Mesenchymal stem cell (in vitro differentiated cells and primary cell): ENCODE measurements around the gene ABI3BP.
A peak's percentile ranks its signal among the peaks of the same experiment; 100 is the strongest.

ENCODE experiments used
- DNase-seq: peaks from one replicate; pipeline ENCODE4 v3.0.0-alpha.2; 2013
- H2AFZ ChIP-seq: one replicate; pipeline ENCODE4 v1.6.1; 2013; ENCODE audit warnings: low read depth, mild to moderate bottlenecking, control low read depth, inconsistent platforms, low read length, moderate library complexity
- H2AK5ac ChIP-seq: 2 replicates; pipeline ENCODE4 v1.6.1; 2013; ENCODE audit warnings: low read length, moderate library complexity, mild to moderate bottlenecking, inconsistent platforms; ENCODE audit not compliant: severe bottlenecking
- H2BK120ac ChIP-seq: one replicate; pipeline ENCODE4 v1.6.1; 2013; ENCODE audit warnings: low read depth, mild to moderate bottlenecking, inconsistent platforms, low read length, moderate library complexity
- H2BK12ac ChIP-seq, 2 experiments: one replicate each; pipeline ENCODE4 v1.6.1; 2013; ENCODE audit warnings: inconsistent platforms in 2 of 2, low read length in 2 of 2, mild to moderate bottlenecking in 2 of 2, moderate library complexity in 2 of 2, control low read depth in 1 of 2
- H2BK15ac ChIP-seq: one replicate; pipeline ENCODE4 v1.6.1; 2013; ENCODE audit warnings: mild to moderate bottlenecking, low read depth, inconsistent platforms; ENCODE audit not compliant: poor library complexity, severe bottlenecking
- H2BK5ac ChIP-seq: 2 replicates; pipeline ENCODE4 v1.6.1; 2013; ENCODE audit warnings: low read depth, mild to moderate bottlenecking, low read length, control low read depth, inconsistent platforms; ENCODE audit not compliant: poor library complexity, severe bottlenecking
- H3K14ac ChIP-seq, 2 experiments: one replicate each; pipeline ENCODE4 v1.6.1; 2013; ENCODE audit warnings: inconsistent platforms in 2 of 2, low read length in 2 of 2, control low read depth in 1 of 2, mild to moderate bottlenecking in 1 of 2, moderate library complexity in 1 of 2
- H3K18ac ChIP-seq, 2 experiments: one replicate each; pipeline ENCODE4 v1.6.1; 2013; ENCODE audit warnings: inconsistent platforms in 2 of 2, low read length in 2 of 2, control low read depth in 1 of 2, low read depth in 1 of 2, mild to moderate bottlenecking in 1 of 2
- H3K23ac ChIP-seq, 2 experiments: one replicate each; pipeline ENCODE4 v1.6.1; 2013; ENCODE audit warnings: inconsistent platforms in 2 of 2, low read length in 2 of 2, mild to moderate bottlenecking in 2 of 2, moderate library complexity in 2 of 2, control low read depth in 1 of 2
- H3K27ac ChIP-seq: 2 replicates; pipeline ENCODE4 v1.5.1; 2013; ENCODE audit warnings: mild to moderate bottlenecking, moderate library complexity, low read length, control low read depth, inconsistent platforms; ENCODE audit not compliant: poor library complexity, severe bottlenecking
- H3K27me3 ChIP-seq, 2 experiments: 2 replicates each; pipeline versions ENCODE4 v1.6.1 to v1.7.0; 2013; ENCODE audit warnings: low read length in 2 of 2, mild to moderate bottlenecking in 2 of 2, moderate library complexity in 2 of 2, control low read depth in 1 of 2, inconsistent platforms in 1 of 2; ENCODE audit not compliant: control insufficient read depth in 1 of 2, insufficient read depth in 1 of 2
- H3K36me3 ChIP-seq, 2 experiments: 2 replicates each; pipeline versions ENCODE4 v1.6.1 to v1.7.0; 2013; ENCODE audit warnings: low read length in 2 of 2, control low read depth in 1 of 2, inconsistent platforms in 1 of 2, low read depth in 1 of 2, mild to moderate bottlenecking in 1 of 2; ENCODE audit not compliant: insufficient read depth in 2 of 2, control insufficient read depth in 1 of 2
- H3K4ac ChIP-seq, 2 experiments: one replicate each; pipeline ENCODE4 v1.6.1; 2013; ENCODE audit warnings: inconsistent platforms in 2 of 2, low read length in 2 of 2, mild to moderate bottlenecking in 2 of 2, moderate library complexity in 2 of 2, control low read depth in 1 of 2, low read depth in 1 of 2
- H3K4me1 ChIP-seq: 2 replicates; pipeline ENCODE4 v1.6.1; 2013; ENCODE audit warnings: low read depth, low read length, control low read depth; ENCODE audit not compliant: control insufficient read depth, insufficient read depth
- H3K4me2 ChIP-seq: 2 replicates; pipeline ENCODE4 v1.6.1; 2013; ENCODE audit warnings: low read length, mild to moderate bottlenecking, inconsistent platforms; ENCODE audit not compliant: poor library complexity, severe bottlenecking
- H3K4me3 ChIP-seq, 2 experiments: 2 replicates each; pipeline versions ENCODE4 v1.5.1 to v1.7.0; 2013; ENCODE audit warnings: low read length in 2 of 2, mild to moderate bottlenecking in 2 of 2, control low read depth in 1 of 2, low read depth in 1 of 2; ENCODE audit not compliant: insufficient read depth in 1 of 2
- H3K79me1 ChIP-seq: replicated peaks from 2 replicates; pipeline ENCODE4 v1.6.1; 2013; ENCODE audit warnings: mild to moderate bottlenecking, control low read depth, low read length, inconsistent platforms; ENCODE audit not compliant: poor library complexity, severe bottlenecking
- H3K9ac ChIP-seq: 2 replicates; pipeline ENCODE4 v1.7.0; 2013; ENCODE audit warnings: mild to moderate bottlenecking, low read length, moderate library complexity
- H3K9me3 ChIP-seq: 2 replicates; pipeline ENCODE4 v1.7.0; 2013; ENCODE audit warnings: mild to moderate bottlenecking, low read length; ENCODE audit not compliant: control insufficient read depth
- H4K8ac ChIP-seq: one replicate; pipeline ENCODE4 v1.6.1; 2013; ENCODE audit warnings: inconsistent platforms, mild to moderate bottlenecking, low read length, moderate library complexity
- H4K91ac ChIP-seq: one replicate; pipeline ENCODE4 v1.6.1; 2013; ENCODE audit warnings: mild to moderate bottlenecking, low read length, inconsistent platforms
- WGBS: methylation state at CpG from one replicate; pipeline ENCODE4 v1.1.7; 2013; ENCODE audit warnings: mixed read lengths; 5-methylcytosine and 5-hydroxymethylcytosine counted together

The ABI3BP gene

GRCh38 chr3:100776746-100777145 lies 216.5 kb downstream of the ABI3BP start:
- Histone ChIP-seq H2BK12ac (no peak overlapping the region), H3K9ac (peak overlapping the region; percentile 10), H3K23ac (no peak overlapping the region), H3K4ac (no peak overlapping the region), H3K9me3 (no peaks in the 10 kb centered on the region), H3K27me3 (no peaks in the 10 kb centered on the region), H3K27ac (no peak overlapping the region), H2BK5ac (no peak overlapping the region), H3K4me2 (no peak overlapping the region), H2BK15ac (no peak overlapping the region), H3K4me3 (no peak overlapping the region), H2AK5ac (no peak overlapping the region), H3K18ac (no peak overlapping the region), H4K91ac (no peak overlapping the region), H3K79me1 (no peaks in the 10 kb centered on the region), H3K4me1 (no peaks in the 10 kb centered on the region), H4K8ac (no peak overlapping the region), H2BK120ac (no peak overlapping the region), H2AFZ (no peak overlapping the region), H3K14ac (no peak overlapping the region), H3K36me3 (peaks cover 0 to 100% of the 10 kb centered on the region in 2 experiments)
- DNase-seq = no peak
- WGBS = 91% methylated on average over 2 of the region's 2 CpGs

- Histone ChIP-seq H3K27me3 (no peaks in the 10 kb centered on the region), H3K27ac (no peak overlapping the region)
- 94% methylated on average over 2 of the region's 2 CpGs for WGBS
Measured at GRCh38 chr3:100776097-100776729, 217.0 kb downstream of the ABI3BP start.

DNA sequence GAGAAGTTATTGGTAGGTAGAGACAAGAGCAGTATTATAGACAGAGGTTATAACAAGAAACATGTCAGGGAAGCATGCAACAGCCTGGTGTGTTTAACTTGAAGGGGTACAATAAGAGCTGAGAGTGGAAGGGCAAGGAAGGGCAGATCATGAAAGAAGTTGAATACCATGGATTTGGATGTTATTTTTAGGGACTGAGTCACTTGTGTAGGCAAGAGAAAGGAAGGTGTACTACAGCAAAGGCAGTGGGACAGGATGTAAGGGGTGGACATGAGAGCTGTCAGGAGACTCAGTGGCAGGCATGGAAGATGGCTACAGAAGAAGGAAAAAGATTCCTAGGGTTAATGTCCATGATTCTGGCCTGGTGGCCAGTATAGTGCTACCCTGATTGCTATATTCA lies 217.6 kb downstream of the ABI3BP start:
- Histone ChIP-seq H3K14ac (no peak overlapping the region), H2AFZ (no peak overlapping the region), H3K9me3 (no peaks in the 10 kb centered on the region), H3K27me3 (no peaks in the 10 kb centered on the region), H2BK15ac (no peak overlapping the region), H3K23ac (no peak overlapping the region), H3K4me1 (no peaks in the 10 kb centered on the region), H3K4me2 (no peak overlapping the region), H3K9ac (no peak overlapping the region), H3K36me3 (peaks cover 0 to 99% of the 10 kb centered on the region in 2 experiments), H3K79me1 (no peaks in the 10 kb centered on the region), H2BK120ac (no peak overlapping the region), H4K91ac (no peak overlapping the region), H3K18ac (no peak overlapping the region), H4K8ac (no peak overlapping the region), H2BK5ac (no peak overlapping the region), H3K4ac (no peak overlapping the region), H2AK5ac (no peak overlapping the region), H3K27ac (no peak overlapping the region), H3K4me3 (no peak overlapping the region), H2BK12ac (no peak overlapping the region)
- DNase-seq = no peak

More at GRCh38 chr3:100776097-100776729, 217.0 kb downstream of the ABI3BP start:
- Histone ChIP-seq H4K8ac (no peak overlapping the region), H3K36me3 (peaks cover 0 to 99% of the 10 kb centered on the region in 2 experiments), H3K4me2 (no peak overlapping the region), H2BK5ac (no peak overlapping the region), H3K4ac (no peak overlapping the region), H2AK5ac (no peak overlapping the region), H3K4me3 (no peak overlapping the region), H3K18ac (no peak overlapping the region), H3K9ac (peak overlapping the region; percentile 10), H2BK12ac (no peak overlapping the region), H3K9me3 (no peaks in the 10 kb centered on the region), H3K14ac (no peak overlapping the region), H3K4me1 (no peaks in the 10 kb centered on the region), H2BK120ac (no peak overlapping the region), H2AFZ (no peak overlapping the region), H3K23ac (no peak overlapping the region), H4K91ac (no peak overlapping the region), H2BK15ac (no peak overlapping the region), H3K79me1 (no peaks in the 10 kb centered on the region)
- DNase-seq = no peak

- 96% methylated on average over 3 of the region's 3 CpGs for WGBS
- no peak overlapping the region for H3K4me3 ChIP-seq
Measured at GRCh38 chr3:100775226-100775625, 218.0 kb downstream of the ABI3BP start.

More at GRCh38 chr3:100775226-100775625, 218.0 kb downstream of the ABI3BP start:
- Histone ChIP-seq H4K8ac (no peak overlapping the region), H3K9ac (no peak overlapping the region), H3K18ac (no peak overlapping the region), H3K27ac (no peak overlapping the region), H3K9me3 (no peaks in the 10 kb centered on the region), H2AK5ac (no peak overlapping the region), H2BK12ac (no peak overlapping the region), H2AFZ (no peak overlapping the region), H3K4me1 (no peaks in the 10 kb centered on the region), H4K91ac (no peak overlapping the region), H3K27me3 (no peaks in the 10 kb centered on the region), H3K14ac (no peak overlapping the region), H3K4ac (no peak overlapping the region), H2BK15ac (no peak overlapping the region), H2BK120ac (no peak overlapping the region), H3K79me1 (no peaks in the 10 kb centered on the region), H3K23ac (no peak overlapping the region), H3K36me3 (peaks cover 0 to 99% of the 10 kb centered on the region in 2 experiments), H3K4me2 (no peak overlapping the region), H2BK5ac (no peak overlapping the region)
- DNase-seq = no peak
